GM10266 (cell line): ENCODE measurements around the gene SENP1.

Experiments used
- DNase-seq: peaks from one replicate; pipeline ENCODE4 v3.0.0; 2012; ENCODE audit errors: extremely low spot score
- TF ChIP-seq, protein P1 (sequence below): IDR thresholded peaks from 2 replicates; pipeline ENCODE4 v1.5.1; 2012; ENCODE audit warnings: mild to moderate bottlenecking, low read depth; ENCODE audit not compliant: control insufficient read depth, insufficient read depth; ENCODE audit errors: missing control alignments

Gene SENP1

GRCh38 chr12:48043771-48044170 is 62.1 kb downstream of the SENP1 start:
- TF ChIP-seq, protein P1, sequence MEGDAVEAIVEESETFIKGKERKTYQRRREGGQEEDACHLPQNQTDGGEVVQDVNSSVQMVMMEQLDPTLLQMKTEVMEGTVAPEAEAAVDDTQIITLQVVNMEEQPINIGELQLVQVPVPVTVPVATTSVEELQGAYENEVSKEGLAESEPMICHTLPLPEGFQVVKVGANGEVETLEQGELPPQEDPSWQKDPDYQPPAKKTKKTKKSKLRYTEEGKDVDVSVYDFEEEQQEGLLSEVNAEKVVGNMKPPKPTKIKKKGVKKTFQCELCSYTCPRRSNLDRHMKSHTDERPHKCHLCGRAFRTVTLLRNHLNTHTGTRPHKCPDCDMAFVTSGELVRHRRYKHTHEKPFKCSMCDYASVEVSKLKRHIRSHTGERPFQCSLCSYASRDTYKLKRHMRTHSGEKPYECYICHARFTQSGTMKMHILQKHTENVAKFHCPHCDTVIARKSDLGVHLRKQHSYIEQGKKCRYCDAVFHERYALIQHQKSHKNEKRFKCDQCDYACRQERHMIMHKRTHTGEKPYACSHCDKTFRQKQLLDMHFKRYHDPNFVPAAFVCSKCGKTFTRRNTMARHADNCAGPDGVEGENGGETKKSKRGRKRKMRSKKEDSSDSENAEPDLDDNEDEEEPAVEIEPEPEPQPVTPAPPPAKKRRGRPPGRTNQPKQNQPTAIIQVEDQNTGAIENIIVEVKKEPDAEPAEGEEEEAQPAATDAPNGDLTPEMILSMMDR: no peak

DNA sequence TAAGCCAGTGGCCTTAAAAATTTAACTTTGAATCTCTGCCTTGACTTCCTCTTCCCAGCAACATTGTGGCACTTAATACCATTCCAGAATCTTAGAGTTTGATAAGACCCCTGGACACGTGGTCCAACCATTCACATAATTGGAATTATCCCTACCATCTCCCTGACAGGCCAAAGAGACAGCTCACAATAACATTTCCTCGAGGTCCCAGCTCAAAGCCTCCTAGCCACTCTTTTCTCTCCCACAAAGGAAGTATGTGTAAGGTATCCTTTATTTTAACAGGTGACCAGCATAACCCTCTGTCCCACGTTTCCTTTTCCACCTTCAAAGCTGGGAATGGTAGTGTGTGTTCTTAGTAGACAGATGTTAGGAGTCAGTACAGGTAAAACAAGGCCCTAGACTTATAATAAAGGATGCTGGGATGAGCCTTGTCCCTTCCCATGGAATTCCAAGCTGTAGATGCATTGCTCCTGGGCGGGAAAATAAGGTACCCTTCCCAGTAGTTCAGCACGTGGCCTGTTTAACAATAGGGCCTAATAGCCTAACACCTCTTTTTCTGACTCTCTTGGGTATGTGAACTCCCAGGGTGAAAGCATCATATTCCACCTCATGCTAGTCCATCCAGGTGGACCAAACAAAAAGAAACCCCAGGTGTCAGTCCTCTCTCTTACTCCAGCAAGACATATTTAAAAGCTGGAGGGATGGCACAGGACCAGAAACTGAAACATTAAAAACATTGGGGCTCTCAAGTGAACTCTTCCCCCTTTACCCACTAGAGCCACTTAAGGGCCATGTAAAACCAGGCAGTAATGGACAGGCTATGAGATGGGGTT is 64.1 kb downstream of the SENP1 start:
- TF ChIP-seq, protein P1: no peak
- no peak for DNase-seq

More at GRCh38 chr12:48043771-48044170, 62.1 kb downstream of the SENP1 start:
- no peak for DNase-seq

- no peak for DNase-seq
- TF ChIP-seq, protein P1: no peak
These were observed 65.5 kb downstream of the SENP1 start for GRCh38 chr12:48040354-48040753.

- no peak for DNase-seq
- TF ChIP-seq, protein P1: no peak
These were observed 66.7 kb downstream of the SENP1 start for GRCh38 chr12:48039151-48039550.

DNA sequence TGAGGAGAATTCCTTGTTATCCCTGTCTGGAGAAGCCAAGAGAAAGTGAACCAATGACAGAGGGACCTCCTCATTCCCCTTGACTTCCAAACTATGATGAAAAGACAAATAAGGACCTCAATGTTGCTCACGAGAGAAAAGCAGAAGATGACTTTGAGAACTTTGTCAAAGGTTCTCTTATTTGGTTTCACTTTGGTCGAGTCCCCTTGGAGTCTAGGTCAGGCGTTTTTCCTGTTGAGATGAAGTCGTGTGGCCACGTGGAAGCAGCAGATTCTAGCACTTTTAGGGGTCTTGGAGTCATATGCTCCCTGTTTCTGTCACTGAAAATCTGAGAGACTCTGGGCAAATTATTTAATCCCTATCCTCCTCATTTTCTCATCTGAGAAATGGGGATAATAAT is 67.8 kb downstream of the SENP1 start:
- DNase-seq: no peak

GRCh38 chr12:48037267-48037915 is 68.5 kb downstream of the SENP1 start:
- TF ChIP-seq, protein P1: no peak
- DNase-seq: no peak

More for the DNA sequence above, 67.8 kb downstream of the SENP1 start:
- TF ChIP-seq, protein P1: no peak

- DNase-seq: no peak
- TF ChIP-seq, protein P1: no peak
These were observed 69.1 kb downstream of the SENP1 start for GRCh38 chr12:48036818-48037217.
